Umbilical cord (tissue), 2 donors: ENCODE measurements around the gene NUMB. TPM values are rescaled to one million over a fixed set of nuclear protein-coding genes. Genes with fewer than 3 reads are reported as not detected.

ENCODE experiments used
- DNase-seq: peaks from one replicate; pipeline ENCODE4 v3.0.0-alpha.2; 2015; ENCODE audit warnings: low spot score
- total RNA-seq: library from RNA; depleted of rRNA; stranded (reverse); fragments of >200 nt; gene quantifications from one replicate; pipeline ENCODE4 v1.2.3, GENCODE V29; 2014; ENCODE audit warnings: low replicate concordance; ENCODE audit not compliant: insufficient read depth

NUMB gene
- total RNA-seq, 1 donor from 2014 or later: 24.6 TPM

- DNase-seq: no peak
Observed at GRCh38 chr14:73262427-73263183, 195.7 kb downstream of the NUMB start.

DNA sequence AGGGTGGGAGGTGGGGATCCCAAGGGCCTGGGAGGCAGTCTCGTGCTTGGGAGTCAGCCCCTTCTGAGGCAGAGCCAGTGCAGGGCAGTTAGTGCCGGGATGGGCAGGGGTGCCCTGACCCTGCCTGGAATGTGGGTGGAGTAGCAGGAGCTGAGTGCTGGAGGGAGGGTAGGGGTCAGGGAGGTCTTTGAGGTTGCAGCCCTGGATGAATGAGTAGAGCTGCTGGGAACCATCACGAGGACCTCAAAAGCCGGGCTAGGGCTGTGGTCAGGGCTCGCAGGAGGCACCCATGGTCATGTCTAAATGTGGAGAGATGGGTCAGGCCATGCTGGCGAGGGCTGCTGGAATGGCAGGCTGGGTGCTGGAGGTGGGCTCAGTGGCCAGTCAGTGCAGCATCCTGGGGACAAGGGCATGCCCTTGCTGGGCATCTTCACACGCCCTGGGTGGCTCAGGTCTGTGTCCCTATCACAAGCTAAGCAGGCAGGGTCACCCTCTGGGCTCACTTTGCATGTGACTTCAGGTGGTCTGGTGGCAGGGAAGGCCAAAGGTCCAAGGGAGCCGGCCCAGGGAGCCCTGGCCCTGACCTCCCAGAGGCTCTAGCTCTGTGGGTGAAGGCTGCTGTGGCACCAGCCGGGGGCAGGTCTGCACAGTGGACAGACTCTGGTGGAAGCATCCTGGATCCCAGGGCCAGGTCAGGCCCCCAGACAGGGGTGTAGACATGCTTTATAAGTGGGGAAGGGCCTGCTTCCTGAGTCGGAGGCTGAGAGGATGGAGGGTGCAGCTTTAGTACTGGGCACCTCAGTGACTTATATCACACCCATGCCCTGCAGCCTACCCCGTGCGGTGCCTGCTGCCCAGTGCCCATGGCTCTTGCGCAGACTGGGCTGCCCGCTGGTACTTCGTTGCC, 196.6 kb downstream of the NUMB start:
- no peak for DNase-seq

DNA sequence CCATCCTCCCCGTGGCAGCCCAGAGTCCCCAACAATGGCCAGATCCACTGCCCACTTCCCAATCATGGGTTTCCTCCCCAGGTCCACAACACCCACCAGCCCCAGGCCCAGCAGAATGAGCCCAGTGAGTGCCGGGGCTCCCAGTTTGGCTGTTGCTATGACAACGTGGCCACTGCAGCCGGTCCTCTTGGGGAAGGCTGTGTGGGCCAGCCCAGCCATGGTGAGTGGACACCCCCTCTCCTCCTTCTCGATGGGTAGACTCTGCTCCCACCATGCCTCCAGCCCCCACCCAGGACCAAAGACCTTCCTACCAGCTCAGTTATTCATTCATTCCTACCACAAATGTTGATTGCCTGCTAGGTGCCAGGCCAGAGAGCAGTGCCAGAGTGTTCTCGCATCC, 197.3 kb downstream of the NUMB start:
- no peak for DNase-seq

- no peak for DNase-seq
Observed at GRCh38 chr14:73260574-73260973, 197.8 kb downstream of the NUMB start.

DNA sequence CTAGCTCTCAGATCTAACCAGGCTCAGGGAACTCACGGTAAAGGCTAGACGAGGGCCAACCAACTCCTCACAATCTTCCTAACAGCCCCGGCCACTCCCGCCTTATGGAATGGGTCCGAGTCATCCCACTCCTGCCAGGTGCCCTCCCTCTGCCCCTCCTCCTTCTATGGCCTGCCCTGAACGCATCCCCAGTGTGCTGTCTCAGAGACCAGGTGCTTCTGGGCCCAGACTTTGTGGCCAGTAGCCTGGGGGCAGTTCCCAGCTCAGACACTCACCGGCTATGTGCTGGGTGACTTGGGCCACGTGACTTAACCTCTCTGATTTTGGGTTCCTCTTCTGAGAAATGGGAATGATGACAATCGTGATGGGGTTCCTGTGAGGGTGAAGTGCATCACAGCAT, 198.5 kb downstream of the NUMB start:
- DNase-seq: no peak

DNA sequence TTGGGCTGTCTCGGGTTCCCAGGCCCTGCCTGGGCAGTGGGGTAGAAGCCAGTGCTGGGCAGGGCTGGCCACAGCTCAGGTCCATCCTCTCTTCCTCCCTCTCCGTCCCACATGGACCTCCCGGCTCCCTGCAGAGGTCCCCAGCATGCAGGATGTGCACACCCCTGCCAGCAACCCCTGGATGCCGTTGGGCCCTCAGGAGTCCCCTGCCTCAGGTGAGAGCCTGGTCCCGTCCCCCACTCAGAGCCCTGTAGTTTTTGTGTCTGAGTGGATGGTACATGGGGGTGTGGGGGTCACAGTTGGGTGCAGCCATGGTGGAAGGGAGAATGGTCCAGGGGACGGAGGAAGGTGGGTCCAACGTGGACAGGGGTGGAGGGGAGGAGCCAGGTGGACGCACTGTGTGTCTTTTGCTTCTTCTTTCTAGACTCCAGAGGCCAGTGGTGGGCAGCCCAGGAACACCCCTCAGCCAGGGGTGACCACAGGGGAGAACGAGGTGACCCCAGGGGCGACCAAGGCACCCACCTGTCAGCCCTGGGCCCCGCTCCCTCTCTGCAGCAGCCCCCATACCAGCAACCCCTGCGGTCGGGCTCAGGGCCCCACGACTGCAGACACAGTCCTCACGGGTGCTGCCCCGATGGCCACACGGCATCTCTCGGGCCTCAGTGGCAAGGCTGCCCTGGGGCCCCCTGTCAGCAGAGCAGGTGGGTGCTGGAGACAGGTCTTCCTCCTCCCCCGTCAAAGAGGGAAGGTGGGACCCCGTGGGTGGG, 199.3 kb downstream of the NUMB start:
- DNase-seq: no peak

DNA sequence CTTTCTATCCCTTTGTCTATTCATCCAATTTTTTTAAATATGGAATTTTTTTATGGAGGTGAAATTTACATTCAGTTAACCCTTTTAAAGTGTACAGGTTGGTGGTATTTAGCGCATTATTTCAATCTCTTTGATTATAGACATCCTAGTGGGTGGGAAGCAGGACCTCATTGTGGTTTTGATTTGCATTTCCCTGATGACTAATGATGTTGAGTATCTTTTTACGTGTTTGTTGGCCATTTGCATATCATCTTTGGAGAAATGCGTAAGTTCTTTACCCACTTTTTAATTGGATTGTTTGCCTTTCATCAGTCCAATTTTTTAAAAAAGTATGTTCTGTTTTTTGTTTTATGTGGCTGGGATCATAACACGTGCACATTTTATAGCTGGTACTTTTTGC, 200.3 kb downstream of the NUMB start:
- no peak for DNase-seq

GRCh38 chr14:73255693-73256225, 202.6 kb downstream of the NUMB start:
- DNase-seq: no peak

GRCh38 chr14:73255005-73255400, 203.3 kb downstream of the NUMB start:
- no peak for DNase-seq

- no peak for DNase-seq
Observed at GRCh38 chr14:73254247-73255004, 203.9 kb downstream of the NUMB start.

DNA sequence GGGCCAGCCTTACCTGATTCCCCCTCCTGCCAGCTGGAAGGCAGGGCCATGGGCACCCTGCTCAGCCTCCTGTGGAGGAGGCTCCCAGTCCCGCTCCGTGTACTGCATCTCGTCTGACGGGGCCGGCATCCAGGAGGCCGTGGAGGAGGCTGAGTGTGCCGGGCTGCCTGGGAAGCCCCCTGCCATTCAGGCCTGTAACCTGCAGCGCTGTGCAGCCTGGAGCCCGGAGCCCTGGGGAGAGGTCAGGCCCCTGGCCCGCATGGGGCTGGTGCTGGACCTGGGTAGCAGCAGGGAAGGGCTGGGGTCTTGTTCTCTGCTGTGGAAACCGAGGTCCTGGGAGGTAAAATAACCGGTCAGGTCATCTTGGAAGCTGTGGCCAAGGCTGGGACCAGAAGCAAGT, 204.6 kb downstream of the NUMB start:
- DNase-seq: no peak

DNA sequence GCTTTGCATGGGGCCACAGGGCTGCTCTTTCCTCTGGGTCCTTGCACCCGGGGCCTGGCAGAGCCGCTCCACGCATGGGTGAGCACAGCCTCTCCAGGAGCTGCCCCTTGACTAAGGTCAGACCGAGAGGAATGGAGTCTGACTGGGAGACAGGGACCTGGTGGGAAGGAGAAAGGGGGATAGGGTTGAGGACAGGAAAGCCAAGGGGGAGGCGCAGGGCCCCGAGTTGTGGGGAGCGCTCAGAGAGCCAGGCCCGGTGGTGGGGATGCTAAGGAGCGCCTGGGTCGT, 205.1 kb downstream of the NUMB start:
- DNase-seq: no peak

DNA sequence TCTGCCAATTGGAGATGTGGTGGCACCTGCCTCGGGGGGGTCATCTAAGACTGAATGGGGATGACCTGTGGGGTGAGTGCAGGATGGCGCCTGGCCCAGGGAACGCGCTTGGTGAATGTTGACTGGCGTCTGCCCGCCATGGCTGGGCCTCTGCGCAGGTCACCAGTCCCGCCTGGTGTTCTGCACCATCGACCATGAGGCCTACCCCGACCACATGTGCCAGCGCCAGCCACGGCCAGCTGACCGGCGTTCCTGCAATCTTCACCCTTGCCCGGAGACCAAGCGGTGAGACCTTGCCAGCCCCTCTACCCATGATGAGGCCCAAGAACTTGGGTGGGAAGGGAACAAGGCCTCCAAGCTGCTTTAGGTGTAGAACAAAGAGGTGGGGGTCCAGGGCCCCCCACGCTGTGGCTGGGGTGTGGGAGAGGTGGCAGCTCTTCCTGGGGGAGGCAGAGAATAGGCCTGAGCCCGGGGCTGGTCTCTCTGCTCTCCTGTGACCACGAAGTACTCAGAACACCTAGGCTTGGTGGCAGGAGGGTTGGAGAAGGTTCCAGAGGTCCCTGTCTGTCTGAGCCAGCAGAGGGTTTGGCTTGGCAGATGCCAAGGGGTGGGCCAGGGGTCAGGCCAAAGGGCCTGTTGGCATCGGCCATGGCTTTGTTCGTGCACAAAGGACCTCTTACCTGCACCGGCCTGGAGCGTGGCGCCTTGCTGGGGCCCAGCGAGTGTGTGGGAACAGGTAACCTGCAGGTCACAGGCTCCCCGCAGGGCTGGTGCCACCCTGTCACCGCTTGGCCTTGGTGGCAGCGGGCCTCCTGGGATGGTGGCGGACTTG, 205.6 kb downstream of the NUMB start:
- DNase-seq: no peak

GRCh38 chr14:73251516-73252215, 206.7 kb downstream of the NUMB start:
- DNase-seq: no peak

DNA sequence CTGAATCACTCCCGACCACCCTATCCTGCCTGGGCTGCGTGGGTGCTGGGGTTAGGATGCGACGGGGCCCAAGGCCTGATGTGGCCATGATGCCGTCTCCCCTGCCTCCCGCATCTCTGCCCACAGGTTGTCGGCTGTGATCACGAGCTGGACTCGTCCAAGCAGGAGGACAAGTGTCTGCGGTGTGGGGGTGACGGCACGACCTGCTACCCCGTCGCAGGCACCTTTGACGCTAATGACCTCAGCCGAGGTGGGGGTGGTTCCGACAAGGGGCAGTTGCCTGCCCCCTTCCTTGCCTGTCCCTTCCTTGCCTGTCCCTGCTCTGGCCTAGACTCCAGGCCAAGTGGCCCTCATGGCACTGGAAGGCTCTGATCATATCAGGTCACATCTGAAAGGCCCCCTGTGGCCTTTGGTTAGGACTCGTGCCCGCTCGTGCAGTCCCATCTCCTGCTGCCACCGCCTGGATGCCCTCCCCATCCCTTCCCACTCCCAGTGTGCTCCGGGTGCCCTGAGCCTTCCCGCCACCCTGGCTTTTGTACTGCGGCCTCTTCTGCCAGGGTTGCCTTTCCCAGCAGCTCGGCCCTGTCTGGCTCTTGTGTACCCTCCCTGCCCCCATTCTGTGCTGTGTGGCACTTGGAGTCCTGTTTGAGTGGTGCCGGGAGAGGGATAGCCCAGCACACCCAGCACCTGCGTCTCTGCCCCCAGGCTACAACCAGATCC, 207.4 kb downstream of the NUMB start:
- DNase-seq: no peak

DNA sequence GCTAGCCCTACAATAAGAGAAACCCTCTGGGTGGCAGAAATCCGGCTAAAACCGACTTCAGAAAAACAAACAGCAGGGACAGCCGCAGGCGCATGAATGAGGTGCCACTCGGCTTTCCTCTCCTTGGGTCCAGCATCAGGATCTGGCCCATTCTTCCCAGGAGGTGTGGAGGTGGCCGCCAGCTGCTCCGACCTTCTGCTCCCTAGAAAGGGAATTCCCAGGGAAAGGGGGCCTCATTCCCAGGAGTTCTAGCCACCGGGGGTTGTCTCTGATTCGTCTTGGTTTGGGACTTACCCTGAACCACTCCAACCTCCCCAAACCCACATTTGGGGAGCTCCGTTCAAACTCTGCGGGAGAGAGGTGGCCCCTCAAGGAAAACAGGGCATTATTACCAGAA, 208.0 kb downstream of the NUMB start:
- DNase-seq: no peak

GRCh38 chr14:73249564-73250316, 208.6 kb downstream of the NUMB start:
- DNase-seq: no peak

DNA sequence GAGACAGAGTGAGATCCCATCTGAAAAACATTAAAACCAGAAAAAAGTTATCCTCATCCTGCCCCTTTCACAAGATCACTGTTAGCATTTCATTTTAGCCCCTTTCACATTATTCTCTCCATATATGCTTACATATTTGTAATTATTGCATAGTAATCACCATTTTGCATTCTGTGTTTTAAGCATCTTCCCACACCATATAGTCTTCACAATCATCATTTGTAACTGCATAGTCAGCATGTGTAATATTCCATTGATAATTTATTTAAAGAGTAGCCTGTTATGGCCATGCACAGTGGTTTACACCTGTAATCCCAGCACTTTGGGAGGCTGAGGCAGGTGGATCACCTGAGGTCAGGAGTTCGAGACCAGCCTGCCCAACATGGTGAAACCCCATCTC, 209.2 kb downstream of the NUMB start:
- DNase-seq: no peak
